ENCODE results near the gene ART5. TPM values are rescaled to one million over a fixed set of nuclear protein-coding genes. Genes with fewer than 3 reads are reported as not detected.

Gene ART5
- polyA plus RNA-seq, 1 experiment: 0.22 TPM

DNA sequence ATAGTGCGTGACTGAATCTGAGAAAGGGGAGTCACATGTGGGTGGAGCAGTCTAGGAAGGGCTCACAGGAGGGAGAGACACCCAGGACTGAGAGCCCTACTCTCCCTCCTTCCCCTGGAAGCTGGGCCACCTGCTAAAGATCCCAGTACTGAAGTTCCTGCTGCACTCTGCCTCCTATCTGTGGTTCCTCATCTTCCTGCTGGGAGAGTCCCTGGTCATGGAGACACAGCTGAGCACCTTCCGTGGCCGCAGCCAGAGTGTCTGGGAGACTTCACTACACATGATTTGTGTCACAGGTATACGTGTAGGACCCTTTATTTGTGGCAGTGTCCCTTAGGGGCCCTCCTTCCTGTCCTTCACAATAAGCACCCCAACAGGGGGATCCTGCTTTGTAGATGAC lies 19.3 kb downstream of the ART5 start:
- DNase-seq (ENCODE audit: low read depth, low spot score): no peak
- Histone ChIP-seq H3K4me3 (ENCODE audit: low read depth, low read length) (no peak overlapping the region), H3K9me3 (ENCODE audit: control insufficient read depth, insufficient read depth, low read length) (peaks cover 4% of the 10 kb centered on the region; the same call in 1 of the 2 replicates), H3K27me3 (ENCODE audit: control insufficient read depth, insufficient read depth, low read length) (peaks cover 6% of the 10 kb centered on the region), H3K27ac (ENCODE audit: low read depth, low read length) (no peak overlapping the region)
- TF ChIP-seq, protein P1, sequence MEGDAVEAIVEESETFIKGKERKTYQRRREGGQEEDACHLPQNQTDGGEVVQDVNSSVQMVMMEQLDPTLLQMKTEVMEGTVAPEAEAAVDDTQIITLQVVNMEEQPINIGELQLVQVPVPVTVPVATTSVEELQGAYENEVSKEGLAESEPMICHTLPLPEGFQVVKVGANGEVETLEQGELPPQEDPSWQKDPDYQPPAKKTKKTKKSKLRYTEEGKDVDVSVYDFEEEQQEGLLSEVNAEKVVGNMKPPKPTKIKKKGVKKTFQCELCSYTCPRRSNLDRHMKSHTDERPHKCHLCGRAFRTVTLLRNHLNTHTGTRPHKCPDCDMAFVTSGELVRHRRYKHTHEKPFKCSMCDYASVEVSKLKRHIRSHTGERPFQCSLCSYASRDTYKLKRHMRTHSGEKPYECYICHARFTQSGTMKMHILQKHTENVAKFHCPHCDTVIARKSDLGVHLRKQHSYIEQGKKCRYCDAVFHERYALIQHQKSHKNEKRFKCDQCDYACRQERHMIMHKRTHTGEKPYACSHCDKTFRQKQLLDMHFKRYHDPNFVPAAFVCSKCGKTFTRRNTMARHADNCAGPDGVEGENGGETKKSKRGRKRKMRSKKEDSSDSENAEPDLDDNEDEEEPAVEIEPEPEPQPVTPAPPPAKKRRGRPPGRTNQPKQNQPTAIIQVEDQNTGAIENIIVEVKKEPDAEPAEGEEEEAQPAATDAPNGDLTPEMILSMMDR (IDR thresholded peaks at IDR 0.05; ENCODE audit: low read depth, low read length): no peak
- ChIA-PET POLR2A (no interaction called here), CTCF (no interaction called here)

- no peak for DNase-seq (ENCODE audit: low read depth, low spot score)
- POLR2A ChIA-PET: no interaction called here
- Histone ChIP-seq H3K27ac (ENCODE audit: low read depth, low read length) (no peak overlapping the region), H3K9me3 (ENCODE audit: control insufficient read depth, insufficient read depth, low read length) (peaks cover 8% of the 10 kb centered on the region; the same call in 1 of the 2 replicates), H3K27me3 (ENCODE audit: control insufficient read depth, insufficient read depth, low read length) (peaks cover 5% of the 10 kb centered on the region), H3K4me3 (ENCODE audit: low read depth, low read length) (no peak overlapping the region)
- TF ChIP-seq, protein P1 (IDR thresholded peaks at IDR 0.05; ENCODE audit: low read depth, low read length): no peak
- CTCF ChIA-PET: no interaction called here
Measured at GRCh38 chr11:3617990-3618389, 23.8 kb downstream of the ART5 start.

DNA sequence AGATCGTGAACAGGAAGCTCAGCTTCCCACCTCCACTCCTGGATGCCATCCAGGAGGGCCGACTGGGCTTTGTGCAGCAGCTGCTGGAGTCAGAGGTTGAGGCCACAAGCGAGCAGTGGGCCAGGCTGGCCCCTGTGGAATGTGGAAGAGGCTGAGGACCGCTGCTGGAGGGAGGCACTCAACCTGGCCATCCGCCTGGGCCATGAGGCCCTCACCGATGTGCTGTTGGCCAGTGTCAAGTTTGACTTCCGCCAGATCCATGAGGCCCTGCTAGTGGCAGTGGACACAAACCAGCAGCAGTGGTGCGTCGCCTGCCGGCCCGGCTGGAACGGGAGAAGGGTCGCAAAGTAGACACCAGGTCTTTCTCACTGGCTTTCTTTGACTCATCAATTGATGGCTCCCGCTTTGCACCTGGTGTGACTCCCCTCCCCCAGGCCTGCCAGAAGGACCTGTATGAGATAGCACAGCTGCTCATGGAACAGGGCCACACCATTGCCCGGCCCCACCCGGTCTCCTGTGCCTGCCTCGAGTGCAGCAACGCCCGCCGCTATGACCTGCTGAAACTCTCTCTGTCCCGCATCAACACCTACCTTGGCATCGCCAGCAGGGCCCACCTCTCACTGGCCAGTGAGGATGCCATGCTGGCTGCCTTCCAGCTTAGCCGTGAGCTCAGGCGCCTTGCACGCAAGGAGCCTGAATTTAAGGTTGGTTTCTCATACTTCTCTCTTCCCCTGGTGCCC lies 24.9 kb downstream of the ART5 start:
- TF ChIP-seq, protein P1 (IDR thresholded peaks at IDR 0.05; ENCODE audit: low read depth, low read length): no peak
- Histone ChIP-seq H3K27me3 (ENCODE audit: control insufficient read depth, insufficient read depth, low read length) (peaks cover 3% of the 10 kb centered on the region), H3K4me3 (ENCODE audit: low read depth, low read length) (no peak overlapping the region), H3K27ac (ENCODE audit: low read depth, low read length) (no peak overlapping the region), H3K9me3 (ENCODE audit: control insufficient read depth, insufficient read depth, low read length) (peaks cover 8% of the 10 kb centered on the region; the same call in 1 of the 2 replicates)
- CTCF ChIA-PET: no interaction called here
- POLR2A ChIA-PET: no interaction called here
- no peak for DNase-seq (ENCODE audit: low read depth, low spot score)

DNA sequence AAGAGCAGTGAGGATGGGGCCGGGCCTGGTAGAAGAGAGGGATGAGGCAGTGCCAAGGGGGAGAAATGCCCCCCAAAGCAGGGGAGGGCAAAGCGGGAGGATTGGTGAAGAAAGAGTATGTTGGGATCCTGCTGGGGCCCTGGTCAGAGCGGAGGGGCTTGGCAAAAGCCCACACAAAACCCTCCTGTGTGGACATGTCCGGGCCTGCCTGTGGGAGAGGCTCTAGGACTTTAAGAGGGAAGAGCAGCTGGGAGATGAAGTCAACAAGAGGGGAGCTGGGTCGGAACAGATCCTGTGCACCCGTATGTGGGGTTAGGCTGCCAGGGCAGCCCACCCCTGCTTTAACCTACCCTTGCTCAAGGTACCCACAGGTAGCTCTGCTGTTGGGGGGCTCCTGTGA lies 25.8 kb downstream of the ART5 start:
- Histone ChIP-seq H3K4me3 (ENCODE audit: low read depth, low read length) (no peak overlapping the region), H3K27me3 (ENCODE audit: control insufficient read depth, insufficient read depth, low read length) (no peaks in the 10 kb centered on the region), H3K27ac (ENCODE audit: low read depth, low read length) (no peak overlapping the region), H3K9me3 (ENCODE audit: control insufficient read depth, insufficient read depth, low read length) (peaks cover 8% of the 10 kb centered on the region; the same call in 1 of the 2 replicates)
- TF ChIP-seq, protein P1 (IDR thresholded peaks at IDR 0.05; ENCODE audit: low read depth, low read length): no peak
- CTCF ChIA-PET: no interaction called here
- POLR2A ChIA-PET: no interaction called here
- no peak for DNase-seq (ENCODE audit: low read depth, low spot score)

GRCh38 chr11:3614742-3615171 lies 27.0 kb downstream of the ART5 start:
- ChIA-PET POLR2A (no interaction called here), CTCF (no interaction called here)
- peaks cover 8% of the 10 kb centered on the region; the same call in 1 of the 2 replicates for H3K9me3 ChIP-seq (ENCODE audit: control insufficient read depth, insufficient read depth, low read length)
- H3K27me3 ChIP-seq (ENCODE audit: control insufficient read depth, insufficient read depth, low read length): no peaks in the 10 kb centered on the region
- no peak overlapping the region for H3K4me3 ChIP-seq (ENCODE audit: low read depth, low read length)
- H3K27ac ChIP-seq (ENCODE audit: low read depth, low read length): no peak overlapping the region
- TF ChIP-seq, protein P1 (IDR thresholded peaks at IDR 0.05; ENCODE audit: low read depth, low read length): no peak
- no peak for DNase-seq (ENCODE audit: low read depth, low spot score)

Measured in AG04450 (cell line).